Measurements from ENCODE around the gene C22orf42. TPM values are rescaled to one million over a fixed set of nuclear protein-coding genes. Genes with fewer than 3 reads are reported as not detected.
"Not testable (repeated sequence)": the region's sequence is repeated elsewhere in the genome, so short reads cannot be mapped to it uniquely, and the experiment has no call there.

C22orf42 gene
- total RNA-seq, 1 donor from 2014 or later = not detected

DNA sequence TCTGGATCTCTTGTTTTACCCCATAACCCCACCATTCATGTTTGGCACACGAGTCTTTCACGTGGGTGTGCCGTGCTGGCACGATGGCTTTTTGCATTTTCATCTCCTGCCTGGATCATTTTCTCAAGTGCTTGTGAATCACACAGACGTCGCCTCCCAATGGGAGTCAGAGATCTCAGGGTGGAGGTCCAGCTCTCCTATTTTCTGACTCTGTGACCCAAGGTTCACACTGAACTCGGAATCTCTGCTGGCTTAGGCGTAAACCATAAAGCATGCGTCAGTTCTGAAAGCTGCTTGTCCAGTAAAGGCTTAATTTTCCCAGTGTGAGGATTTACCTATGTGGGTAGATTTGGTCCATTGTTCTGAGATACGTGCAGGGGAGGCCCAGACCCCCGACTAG, 16.0 kb upstream of the C22orf42 start:
- Mint-ChIP-seq H3K27me3 (ENCODE audit: insufficient read depth) (peaks cover 32% of the 10 kb centered on the region), H3K27ac (no peak overlapping the region), H3K9me3 (no peaks in the 10 kb centered on the region), H3K4me1 (ENCODE audit: low read depth) (no peaks in the 10 kb centered on the region), H3K36me3 (ENCODE audit: low read depth) (no peaks in the 10 kb centered on the region), H3K4me3 (no peak overlapping the region)
- DNase-seq (ENCODE audit: low spot score) = no peak
- intact Hi-C loops (cut with micrococcal nuclease) = no loop called here

DNA sequence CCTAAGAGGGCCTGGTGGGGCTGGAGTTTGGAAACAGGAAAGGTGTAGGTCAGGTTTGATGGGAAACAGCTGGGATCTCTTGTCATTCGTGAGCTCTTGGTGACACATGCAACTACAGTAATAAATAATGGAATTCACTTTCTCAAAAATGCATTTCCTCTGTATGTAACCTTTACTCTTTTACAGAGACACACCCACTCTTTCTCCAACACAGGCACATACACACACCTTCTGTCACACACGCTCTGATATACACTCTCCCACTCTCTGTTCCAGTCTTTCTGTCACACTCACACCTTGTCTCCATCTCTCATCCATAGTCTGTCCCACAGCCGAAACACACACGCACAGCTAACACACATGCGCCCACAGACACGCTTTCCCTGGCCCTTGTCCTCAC, 6.6 kb upstream of the C22orf42 start:
- intact Hi-C loops (cut with micrococcal nuclease) = no loop called here
- Mint-ChIP-seq H3K36me3 (ENCODE audit: low read depth) (no peaks in the 10 kb centered on the region), H3K4me1 (ENCODE audit: low read depth) (peaks cover 12% of the 10 kb centered on the region), H3K27me3 (ENCODE audit: insufficient read depth) (peaks cover 16% of the 10 kb centered on the region), H3K9me3 (no peaks in the 10 kb centered on the region), H3K4me3 (no peak overlapping the region), H3K27ac (no peak overlapping the region)
- DNase-seq (ENCODE audit: low spot score) = no peak

DNA sequence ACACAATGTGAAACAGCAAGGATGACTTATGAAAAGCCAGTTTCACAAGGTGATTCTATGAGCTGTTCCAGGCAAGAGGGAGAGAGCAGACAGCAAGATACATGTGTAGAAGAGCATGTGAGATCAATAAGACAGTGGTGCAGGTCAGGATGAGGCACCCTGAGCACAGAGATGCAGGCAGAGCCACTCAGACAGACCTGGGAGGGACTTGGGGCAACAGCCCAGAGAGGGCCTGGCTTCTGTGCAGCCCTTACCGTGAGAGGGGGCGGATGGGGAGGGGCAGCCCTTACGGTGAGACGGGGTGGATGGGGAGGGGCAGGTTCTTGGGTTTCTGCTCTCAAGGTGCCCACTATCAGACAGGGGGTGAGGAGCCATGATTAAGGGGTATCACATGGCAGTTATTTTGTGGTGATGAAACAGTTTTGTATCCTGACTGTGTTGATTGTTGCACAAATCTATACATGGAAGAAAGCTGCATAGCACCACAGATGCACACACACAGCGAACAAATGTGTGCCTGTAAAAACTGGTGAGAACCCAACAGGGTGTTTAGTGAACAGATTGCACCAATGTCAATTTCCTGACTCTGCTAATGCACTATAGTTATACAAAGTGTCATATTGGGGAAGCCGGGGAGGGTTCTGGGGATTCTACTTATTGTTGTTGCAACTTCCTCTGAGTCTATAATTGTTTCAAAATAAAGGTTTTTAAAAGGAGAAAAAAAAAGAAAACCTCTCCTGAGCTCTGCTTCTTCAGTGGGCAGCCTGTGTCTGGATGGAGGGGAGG, 5.2 kb upstream of the C22orf42 start:
- Mint-ChIP-seq H3K4me1 (ENCODE audit: low read depth) (peaks cover 12% of the 10 kb centered on the region), H3K27me3 (ENCODE audit: insufficient read depth) (peaks cover 16% of the 10 kb centered on the region), H3K4me3 (no peak overlapping the region), H3K27ac (no peak overlapping the region), H3K9me3 (no peaks in the 10 kb centered on the region), H3K36me3 (ENCODE audit: low read depth) (no peaks in the 10 kb centered on the region)
- no peak for DNase-seq (ENCODE audit: low spot score)
- intact Hi-C loops (cut with micrococcal nuclease) = no loop called here

DNA sequence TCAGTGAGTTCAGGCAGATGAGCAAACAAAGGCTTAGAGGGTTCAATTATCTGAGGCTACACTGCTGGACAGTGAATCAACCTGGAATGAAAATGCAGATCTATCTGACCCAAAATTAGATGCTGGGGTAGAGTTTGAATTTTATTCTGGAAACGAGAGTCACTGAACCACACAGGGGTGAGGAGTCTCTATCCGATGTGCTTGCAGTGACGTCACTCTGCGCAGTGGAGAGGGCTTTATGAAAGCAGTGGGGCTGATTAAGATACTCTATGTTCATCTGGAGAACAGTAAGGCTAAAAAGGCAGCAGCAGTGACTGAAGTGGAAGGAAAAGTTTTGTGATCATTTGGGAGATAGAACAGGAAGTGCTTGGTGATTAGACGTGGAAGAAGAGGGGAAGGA, 1.3 kb upstream of the C22orf42 start:
- H3K9me3 Mint-ChIP-seq; H3K36me3 Mint-ChIP-seq (ENCODE audit: low read depth); DNase-seq (ENCODE audit: low spot score); H3K4me1 Mint-ChIP-seq (ENCODE audit: low read depth); H3K4me3 Mint-ChIP-seq; intact Hi-C loops (cut with micrococcal nuclease); H3K27ac Mint-ChIP-seq: not testable (repeated sequence)
- peaks cover 30% of the 10 kb centered on the region for H3K27me3 Mint-ChIP-seq (ENCODE audit: insufficient read depth)

DNA sequence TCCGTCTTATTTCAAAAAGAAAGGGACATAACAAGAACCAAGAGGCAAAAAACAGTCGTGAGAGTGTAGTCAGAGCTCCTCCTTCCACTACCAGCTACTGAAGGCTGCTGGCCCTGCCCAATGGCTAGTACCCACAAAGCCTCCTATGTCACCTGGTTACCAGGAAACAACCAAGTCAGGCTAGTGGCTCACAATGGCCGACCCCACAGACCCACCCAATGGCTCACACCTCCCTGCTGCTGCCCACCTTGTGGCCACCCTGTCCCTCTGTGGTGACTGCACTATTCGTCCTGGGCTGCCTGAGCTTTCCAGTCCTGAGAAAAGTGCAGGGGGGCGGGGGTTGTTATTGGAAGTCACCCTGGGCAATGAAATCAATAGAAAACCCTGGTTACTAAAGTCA, 1.5 kb downstream of the C22orf42 start:
- H3K27ac Mint-ChIP-seq; intact Hi-C loops (cut with micrococcal nuclease); DNase-seq (ENCODE audit: low spot score); H3K36me3 Mint-ChIP-seq (ENCODE audit: low read depth); H3K9me3 Mint-ChIP-seq; H3K4me3 Mint-ChIP-seq: not testable (repeated sequence)
- Mint-ChIP-seq H3K4me1 (ENCODE audit: low read depth) (peaks cover 16% of the 10 kb centered on the region), H3K27me3 (ENCODE audit: insufficient read depth) (peaks cover 23% of the 10 kb centered on the region)

DNA sequence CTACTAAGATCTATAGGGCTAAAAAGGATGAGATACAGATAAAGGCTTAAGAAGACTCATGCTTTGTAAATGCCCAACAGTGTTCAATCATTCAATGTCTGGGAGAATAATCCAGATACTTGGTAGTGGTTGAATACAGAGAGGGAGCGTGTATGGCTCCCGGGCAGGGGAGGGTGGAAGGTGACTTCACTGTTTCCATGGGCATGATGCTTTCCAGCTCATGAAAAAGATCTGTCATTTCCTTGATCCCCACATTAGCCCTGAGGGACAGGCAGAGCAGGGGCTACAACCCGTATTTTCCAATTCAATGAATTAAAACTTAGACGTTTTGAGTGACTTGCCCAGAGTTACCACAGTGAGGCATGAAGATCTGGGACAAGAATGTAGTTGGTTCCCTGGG, 4.4 kb downstream of the C22orf42 start:
- peaks cover 19% of the 10 kb centered on the region for H3K27me3 Mint-ChIP-seq (ENCODE audit: insufficient read depth)
- H3K36me3 Mint-ChIP-seq (ENCODE audit: low read depth); DNase-seq (ENCODE audit: low spot score); H3K9me3 Mint-ChIP-seq; H3K27ac Mint-ChIP-seq; H3K4me3 Mint-ChIP-seq; intact Hi-C loops (cut with micrococcal nuclease): not testable (repeated sequence)
- H3K4me1 Mint-ChIP-seq (ENCODE audit: low read depth) = peaks cover 38% of the 10 kb centered on the region

DNA sequence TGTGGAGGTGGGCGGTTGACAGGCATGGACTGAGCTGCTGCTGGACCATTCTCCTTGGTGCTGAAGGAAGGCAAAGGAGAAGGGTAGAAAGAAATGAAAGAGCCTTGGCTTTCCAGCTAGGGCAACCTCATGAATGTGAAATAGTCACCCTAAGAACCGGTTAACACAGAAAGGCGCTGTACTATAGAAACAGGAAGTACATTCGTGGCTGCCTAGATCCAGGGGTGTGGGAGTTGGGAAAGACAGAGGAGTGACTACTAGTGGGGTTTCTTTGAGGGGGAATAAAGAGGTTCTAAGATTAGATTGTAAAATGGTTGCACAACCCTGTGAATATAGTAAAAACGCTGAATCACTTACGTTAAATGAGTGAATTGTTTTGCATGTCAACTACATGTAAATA, 7.5 kb downstream of the C22orf42 start:
- H3K27ac Mint-ChIP-seq; intact Hi-C loops (cut with micrococcal nuclease); H3K36me3 Mint-ChIP-seq (ENCODE audit: low read depth): not testable (repeated sequence)

DNA sequence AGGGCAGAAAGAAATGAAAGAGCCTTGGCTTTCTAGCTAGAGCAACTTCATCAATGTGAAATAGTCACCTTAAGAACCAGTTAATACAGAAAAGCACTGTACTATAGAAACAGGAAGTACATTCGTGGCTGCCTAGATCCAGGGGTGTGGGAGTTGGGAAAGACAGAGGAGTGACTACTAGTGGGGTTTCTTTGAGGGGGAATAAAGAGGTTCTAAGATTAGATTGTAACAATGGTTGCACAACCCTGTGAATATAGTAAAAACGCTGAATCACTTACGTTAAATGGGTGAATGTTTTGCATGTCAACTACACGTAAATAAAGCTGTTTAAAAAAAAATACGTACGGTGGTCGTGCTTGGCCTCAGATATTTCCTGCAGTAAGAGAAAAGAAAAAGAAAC, 8.5 kb downstream of the C22orf42 start:
- intact Hi-C loops (cut with micrococcal nuclease); DNase-seq (ENCODE audit: low spot score); H3K4me3 Mint-ChIP-seq; H3K27me3 Mint-ChIP-seq (ENCODE audit: insufficient read depth); H3K9me3 Mint-ChIP-seq; H3K36me3 Mint-ChIP-seq (ENCODE audit: low read depth): not testable (repeated sequence)
- peak overlapping the region; percentile 41 for H3K27ac Mint-ChIP-seq
- H3K4me1 Mint-ChIP-seq (ENCODE audit: low read depth) = peaks cover 43% of the 10 kb centered on the region

More for the DNA sequence above, 7.5 kb downstream of the C22orf42 start:
- not testable (repeated sequence) for H3K4me3 Mint-ChIP-seq; DNase-seq (ENCODE audit: low spot score); H3K9me3 Mint-ChIP-seq
- Mint-ChIP-seq H3K27me3 (ENCODE audit: insufficient read depth) (peaks cover 14% of the 10 kb centered on the region), H3K4me1 (ENCODE audit: low read depth) (peaks cover 43% of the 10 kb centered on the region)

DNA sequence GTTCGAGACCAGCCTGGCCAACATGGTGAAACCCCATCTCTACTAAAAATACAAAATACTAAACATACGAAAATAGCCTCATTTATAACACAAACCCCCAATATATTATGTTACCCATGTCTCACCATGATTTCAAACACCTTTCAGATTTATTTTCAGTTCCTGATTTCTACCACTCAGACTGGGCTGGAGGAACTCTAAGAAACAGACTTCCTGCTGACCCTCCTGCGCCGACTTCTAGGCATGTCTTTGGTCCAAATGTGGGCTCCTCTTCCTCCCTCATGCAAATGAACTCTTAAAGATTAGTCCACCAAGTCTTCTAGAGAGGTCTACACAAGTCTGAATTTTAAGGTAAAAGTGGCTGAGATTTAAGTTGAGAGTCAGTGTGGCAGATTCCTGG, 10.7 kb downstream of the C22orf42 start:
- peaks cover 52% of the 10 kb centered on the region for H3K4me1 Mint-ChIP-seq (ENCODE audit: low read depth)
- H3K27ac Mint-ChIP-seq; intact Hi-C loops (cut with micrococcal nuclease); DNase-seq (ENCODE audit: low spot score); H3K27me3 Mint-ChIP-seq (ENCODE audit: insufficient read depth); H3K9me3 Mint-ChIP-seq; H3K36me3 Mint-ChIP-seq (ENCODE audit: low read depth); H3K4me3 Mint-ChIP-seq: not testable (repeated sequence)

DNA sequence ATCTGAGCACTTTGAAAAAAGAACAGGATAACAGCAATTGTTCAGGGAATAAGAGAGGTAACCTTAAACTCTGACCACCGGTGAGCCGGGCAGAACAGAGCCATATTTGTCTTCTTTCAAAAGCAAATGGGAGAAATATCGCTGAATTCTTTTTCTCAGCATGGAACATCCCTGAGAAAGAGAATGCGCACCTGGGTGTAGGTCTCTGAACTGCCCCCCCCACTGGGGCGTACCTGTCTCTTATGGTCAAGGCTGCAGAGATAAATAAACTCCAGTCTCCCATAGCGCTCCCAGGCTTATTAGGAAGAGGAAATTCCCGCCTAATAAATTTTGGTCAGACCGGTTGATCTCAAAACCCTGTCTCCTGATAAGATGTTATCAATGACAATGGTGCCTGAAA, 12.0 kb downstream of the C22orf42 start:
- H3K4me3 Mint-ChIP-seq; H3K27ac Mint-ChIP-seq; DNase-seq (ENCODE audit: low spot score); H3K27me3 Mint-ChIP-seq (ENCODE audit: insufficient read depth); H3K9me3 Mint-ChIP-seq; H3K36me3 Mint-ChIP-seq (ENCODE audit: low read depth); intact Hi-C loops (cut with micrococcal nuclease): not testable (repeated sequence)
- H3K4me1 Mint-ChIP-seq (ENCODE audit: low read depth) = peaks cover 53% of the 10 kb centered on the region

DNA sequence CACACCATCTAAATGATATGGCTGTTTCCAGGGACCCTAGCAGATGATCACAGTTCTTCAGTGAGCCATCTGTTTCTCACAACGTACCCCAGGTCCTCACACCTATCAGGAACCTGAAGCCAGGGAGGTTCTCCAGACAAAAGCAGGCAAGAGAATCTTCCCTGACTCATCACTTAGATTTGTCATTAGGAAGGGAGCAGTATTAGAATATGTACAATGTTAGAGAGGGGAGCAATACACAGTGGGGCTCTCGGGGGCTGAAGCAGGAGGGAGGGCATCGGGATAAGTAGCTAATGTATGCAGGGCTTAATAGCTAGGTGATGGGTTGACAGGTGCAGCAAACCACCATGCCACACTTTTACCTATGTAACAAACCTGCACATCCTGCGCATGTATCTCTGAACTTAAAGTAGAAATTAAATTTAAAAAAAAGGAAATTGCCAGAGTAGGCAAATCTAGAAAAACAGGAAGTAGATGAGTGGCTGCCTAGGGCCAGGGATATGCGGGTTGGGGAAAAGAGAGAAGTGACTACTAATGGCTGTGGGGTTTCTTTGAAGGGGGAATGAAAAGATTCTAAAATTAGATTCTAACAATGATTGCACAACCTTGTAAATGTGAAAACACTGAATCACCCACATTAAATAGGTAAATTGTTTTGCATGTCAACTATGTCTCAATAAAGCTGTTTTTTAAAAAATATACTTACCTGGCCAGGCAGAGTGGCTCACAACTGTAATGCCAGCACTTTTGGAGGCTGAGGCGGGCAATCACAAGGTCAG, 14.4 kb downstream of the C22orf42 start:
- Mint-ChIP-seq H3K27me3 (ENCODE audit: insufficient read depth) (peaks cover 2% of the 10 kb centered on the region), H3K4me3 (peak overlapping the region; percentile 4), H3K4me1 (ENCODE audit: low read depth) (peaks cover 41% of the 10 kb centered on the region), H3K27ac (peak overlapping the region; percentile 18), H3K9me3 (peaks cover 8% of the 10 kb centered on the region), H3K36me3 (ENCODE audit: low read depth) (peaks cover 3% of the 10 kb centered on the region)
- intact Hi-C loops (cut with micrococcal nuclease) = loop anchor here (5.0 kb wide), 2 partner anchors 167 to 317 kb away; no protein-coding TSS in a partner anchor
- no peak for DNase-seq (ENCODE audit: low spot score)

DNA sequence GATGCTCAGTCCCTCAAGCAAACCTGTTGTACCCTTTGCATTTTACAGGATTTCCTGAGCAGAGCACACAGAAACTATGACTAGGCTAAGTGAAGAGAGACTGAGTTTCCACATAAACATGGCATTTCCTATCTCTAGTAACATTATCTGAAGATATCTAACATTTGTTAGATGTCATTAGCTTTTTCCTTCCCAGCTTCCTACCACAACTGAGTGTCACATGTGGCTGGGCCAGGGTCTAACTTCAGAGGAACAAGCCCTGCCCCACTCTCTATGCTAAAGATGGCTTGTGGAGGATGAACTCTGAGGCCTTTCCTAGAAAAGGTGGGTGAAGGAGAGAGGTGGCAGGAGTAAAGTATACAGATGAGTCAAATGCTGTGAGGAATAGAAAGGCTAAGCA, 16.5 kb downstream of the C22orf42 start:
- Mint-ChIP-seq H3K36me3 (ENCODE audit: low read depth) (peaks cover 3% of the 10 kb centered on the region), H3K27ac (peak overlapping the region; percentile 95), H3K9me3 (peaks cover 7% of the 10 kb centered on the region), H3K4me1 (ENCODE audit: low read depth) (peaks cover 50% of the 10 kb centered on the region), H3K4me3 (peak overlapping the region; percentile 27), H3K27me3 (ENCODE audit: insufficient read depth) (no peaks in the 10 kb centered on the region)
- intact Hi-C loops (cut with micrococcal nuclease) = loop anchor here (1.0 to 5.0 kb wide), 4 partner anchors 65 to 315 kb away; no protein-coding TSS in a partner anchor
- DNase-seq (ENCODE audit: low spot score) = peak; percentile 19

DNA sequence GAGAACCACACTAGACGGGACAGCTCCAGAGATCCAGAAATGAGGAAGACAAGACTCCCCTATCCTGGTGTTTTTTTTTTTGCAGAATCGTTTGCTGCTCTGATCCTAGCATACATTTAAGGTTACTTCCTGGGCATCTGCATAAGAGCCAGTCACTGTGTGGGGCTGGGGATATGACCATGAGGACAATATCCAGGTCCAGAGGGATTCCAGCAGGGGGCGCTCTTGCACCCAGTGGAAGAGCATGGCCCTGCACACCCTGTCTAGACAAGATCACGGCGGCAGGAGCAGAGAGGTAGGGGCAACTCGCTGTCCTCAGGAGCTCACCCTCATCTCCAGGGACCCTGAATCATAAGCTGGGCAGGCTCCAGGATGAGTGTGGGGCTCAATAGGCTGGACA, 18.4 kb downstream of the C22orf42 start:
- intact Hi-C loops (cut with micrococcal nuclease) = loop anchor here (5.0 kb wide), 2 partner anchors 163 to 313 kb away; no protein-coding TSS in a partner anchor
- not testable (repeated sequence) for H3K4me3 Mint-ChIP-seq; DNase-seq (ENCODE audit: low spot score); H3K9me3 Mint-ChIP-seq; H3K27ac Mint-ChIP-seq; H3K36me3 Mint-ChIP-seq (ENCODE audit: low read depth); H3K27me3 Mint-ChIP-seq (ENCODE audit: insufficient read depth)
- H3K4me1 Mint-ChIP-seq (ENCODE audit: low read depth) = peaks cover 66% of the 10 kb centered on the region
